Epithelial cell of esophagus (primary cell): ENCODE results near the gene DPM3.
"Not testable (repeated sequence)": the region's sequence is repeated elsewhere in the genome, so short reads cannot be mapped to it uniquely, and the experiment has no call there.

ENCODE experiments used
- DNase-seq: peaks from one replicate; pipeline ENCODE4 v3.0.0; 2010; ENCODE audit warnings: low read depth
- H3K4me3 ChIP-seq: 2 replicates; pipeline ENCODE4 v1.5.1; 2011; ENCODE audit warnings: mild to moderate bottlenecking, low read length, control low read depth
- TF ChIP-seq, protein P1 (sequence below): IDR thresholded peaks from 2 replicates; pipeline ENCODE4 v1.5.1; 2011; ENCODE audit warnings: low read depth, mild to moderate bottlenecking, low read length, control low read depth, inconsistent platforms; ENCODE audit not compliant: insufficient read depth; ENCODE audit errors: missing control alignments

Gene DPM3

DNA sequence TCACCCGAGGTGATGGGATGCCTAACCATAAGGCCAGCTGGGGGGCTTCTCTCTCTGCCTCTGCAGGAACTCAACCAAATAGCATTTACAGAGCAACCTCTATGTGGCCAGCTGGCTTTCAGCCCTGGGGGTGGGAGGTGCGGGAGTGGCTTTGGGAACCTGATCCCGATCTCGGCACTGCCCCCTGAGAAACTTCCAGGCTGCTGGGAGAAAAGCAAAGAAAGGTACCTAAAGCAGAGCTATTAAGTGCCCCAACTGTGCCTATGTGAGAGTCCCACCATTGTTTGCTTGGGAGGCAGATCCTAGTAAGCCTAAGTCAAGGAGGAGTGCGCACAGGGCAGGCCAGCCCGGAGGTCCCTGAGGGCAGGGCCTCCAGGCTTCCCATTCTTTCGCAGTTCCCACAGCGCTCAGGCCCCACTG is 25.7 kb upstream of the DPM3 start:
- TF ChIP-seq, protein P1, sequence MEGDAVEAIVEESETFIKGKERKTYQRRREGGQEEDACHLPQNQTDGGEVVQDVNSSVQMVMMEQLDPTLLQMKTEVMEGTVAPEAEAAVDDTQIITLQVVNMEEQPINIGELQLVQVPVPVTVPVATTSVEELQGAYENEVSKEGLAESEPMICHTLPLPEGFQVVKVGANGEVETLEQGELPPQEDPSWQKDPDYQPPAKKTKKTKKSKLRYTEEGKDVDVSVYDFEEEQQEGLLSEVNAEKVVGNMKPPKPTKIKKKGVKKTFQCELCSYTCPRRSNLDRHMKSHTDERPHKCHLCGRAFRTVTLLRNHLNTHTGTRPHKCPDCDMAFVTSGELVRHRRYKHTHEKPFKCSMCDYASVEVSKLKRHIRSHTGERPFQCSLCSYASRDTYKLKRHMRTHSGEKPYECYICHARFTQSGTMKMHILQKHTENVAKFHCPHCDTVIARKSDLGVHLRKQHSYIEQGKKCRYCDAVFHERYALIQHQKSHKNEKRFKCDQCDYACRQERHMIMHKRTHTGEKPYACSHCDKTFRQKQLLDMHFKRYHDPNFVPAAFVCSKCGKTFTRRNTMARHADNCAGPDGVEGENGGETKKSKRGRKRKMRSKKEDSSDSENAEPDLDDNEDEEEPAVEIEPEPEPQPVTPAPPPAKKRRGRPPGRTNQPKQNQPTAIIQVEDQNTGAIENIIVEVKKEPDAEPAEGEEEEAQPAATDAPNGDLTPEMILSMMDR, result no peak
- DNase-seq, result no peak
- no peak overlapping the region for H3K4me3 ChIP-seq

- not testable (repeated sequence) for H3K4me3 ChIP-seq, DNase-seq
Observed at GRCh38 chr1:155164625-155165024, 24.3 kb upstream of the DPM3 start.

DNA sequence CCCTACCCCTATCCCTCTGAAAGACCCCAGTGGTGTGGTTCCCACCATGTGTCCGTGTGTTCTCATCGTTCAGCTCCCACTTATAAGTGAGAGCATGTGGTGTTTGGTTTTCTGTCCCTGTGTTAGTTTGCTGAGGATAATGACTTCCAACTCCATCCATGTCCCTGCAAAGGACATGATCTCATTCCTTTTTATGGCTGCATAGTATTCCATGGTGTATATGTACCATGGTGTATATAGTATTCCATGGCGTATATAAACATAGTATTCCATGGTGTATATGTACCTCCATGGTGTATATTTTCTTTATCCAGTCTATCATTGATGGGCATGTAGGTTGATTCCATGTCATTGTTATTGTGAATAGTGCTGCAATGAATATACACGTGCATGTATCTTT is 23.5 kb upstream of the DPM3 start:
- DNase-seq, H3K4me3 ChIP-seq: not testable (repeated sequence)

GRCh38 chr1:155162631-155163030 is 22.3 kb upstream of the DPM3 start:
- not testable (repeated sequence) for DNase-seq, H3K4me3 ChIP-seq

- no peak overlapping the region for H3K4me3 ChIP-seq
- DNase-seq, result no peak
- TF ChIP-seq, protein P1, result no peak
Observed at GRCh38 chr1:155160128-155160527, 19.8 kb upstream of the DPM3 start.

- TF ChIP-seq, protein P1, result no peak
- no peak for DNase-seq
- H3K4me3 ChIP-seq, result no peak overlapping the region
Observed at GRCh38 chr1:155158991-155159390, 18.7 kb upstream of the DPM3 start.

DNA sequence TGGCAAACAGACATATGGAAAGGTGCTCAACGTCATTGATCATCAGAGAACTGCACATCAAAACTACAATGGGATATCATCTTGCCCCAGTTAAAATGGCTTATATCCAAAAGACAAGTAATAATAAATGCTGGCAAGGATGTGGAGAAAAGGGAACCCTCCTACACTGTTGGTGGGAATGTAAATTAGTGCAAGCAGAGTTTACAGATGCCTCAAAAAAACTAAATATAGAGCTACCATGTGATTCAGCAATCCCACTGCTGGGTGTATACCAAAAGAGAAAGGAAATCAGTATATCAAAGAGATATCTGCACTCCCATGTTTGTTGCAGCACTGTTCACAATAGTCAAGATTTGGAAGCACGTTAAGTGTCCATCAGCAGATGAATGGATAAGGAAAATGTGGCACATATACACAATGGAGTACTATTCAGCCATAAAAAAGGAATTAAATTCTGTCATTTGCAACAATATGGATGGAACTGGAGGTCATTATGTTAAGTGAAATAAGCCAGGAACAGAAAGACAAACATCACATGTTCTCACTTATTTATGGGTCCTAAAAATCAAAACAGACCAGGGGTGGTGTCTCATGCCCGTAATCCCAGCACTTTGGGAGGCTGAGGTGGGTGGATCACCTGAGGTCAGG is 15.8 kb upstream of the DPM3 start:
- DNase-seq, H3K4me3 ChIP-seq: not testable (repeated sequence)

- H3K4me3 ChIP-seq, result no peak overlapping the region
- TF ChIP-seq, protein P1, result no peak
- no peak for DNase-seq
Observed at GRCh38 chr1:155145491-155145890, 5.2 kb upstream of the DPM3 start.

DNA sequence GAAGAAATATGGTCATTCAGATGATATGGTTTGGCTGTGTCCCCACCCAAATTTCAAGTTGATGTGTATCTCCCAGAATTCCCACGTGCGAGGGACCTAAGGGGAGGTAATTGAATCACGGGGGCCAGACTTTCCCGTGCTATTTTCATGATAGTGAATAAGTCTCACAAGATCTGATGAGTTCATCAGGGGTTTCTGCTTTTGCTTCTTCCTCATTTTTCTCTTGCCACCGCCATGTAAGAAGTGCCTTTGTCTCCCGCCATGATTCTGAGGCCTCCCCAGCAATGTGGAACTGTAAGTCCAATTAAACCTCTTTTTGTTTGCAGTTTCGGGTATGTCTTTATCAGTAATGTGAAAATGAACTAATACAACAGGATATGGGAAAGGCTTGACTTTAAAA is 1.4 kb upstream of the DPM3 start:
- no peak for DNase-seq
- TF ChIP-seq, protein P1, result no peak
- H3K4me3 ChIP-seq, result no peak overlapping the region
